ENCODE data around the gene COX17. TPM values are rescaled to one million over a fixed set of nuclear protein-coding genes. Genes with fewer than 3 reads are reported as not detected.

COX17 gene
- total and polyA plus RNA-seq, 9 of the 15 experiments (the other 6 are each of a cell fraction or from before 2014, with no cell fraction given) = 29.1 to 167 (median 60.6) TPM

DNA sequence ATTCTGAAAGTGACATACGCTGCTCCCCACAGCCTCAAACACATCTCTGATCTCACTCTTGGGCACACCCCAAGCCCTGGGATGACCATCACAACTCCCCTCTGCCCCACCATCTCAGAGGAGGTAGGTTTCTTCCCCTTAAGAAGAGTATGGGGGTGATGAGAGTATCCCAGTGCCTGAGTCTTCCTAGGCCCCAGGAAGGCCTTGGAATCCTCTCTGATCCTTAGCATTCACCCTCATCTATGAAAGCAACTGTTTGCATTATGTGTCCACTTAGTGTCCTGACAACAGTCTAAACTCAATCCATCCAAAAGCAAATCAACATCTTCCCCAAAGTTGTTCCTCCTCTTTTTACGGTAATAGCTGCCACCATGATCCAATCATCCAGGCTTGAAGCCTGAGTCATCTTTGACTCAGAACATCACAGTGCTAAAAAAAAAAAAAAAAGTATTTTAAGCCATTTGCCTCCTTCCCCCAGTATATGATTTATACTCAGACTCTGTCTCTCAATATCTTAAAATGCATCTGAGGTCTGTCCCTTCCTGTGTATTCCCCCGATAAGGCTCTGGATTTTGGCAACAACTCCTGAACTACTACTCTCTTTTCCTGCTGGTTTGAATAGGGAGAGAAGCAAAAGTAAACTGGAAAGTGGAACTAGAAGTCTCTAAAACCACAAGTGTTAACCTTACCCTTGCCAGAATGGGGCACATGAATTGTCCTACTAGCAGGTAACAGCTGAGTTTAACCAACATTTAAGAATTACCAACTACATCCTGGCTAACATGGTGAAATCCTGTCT is 39.3 kb downstream of the COX17 start (continued):
- TF ChIP-seq ZNF766 (CRISPR knock-in tag; conservative IDR thresholded peaks at IDR 0.05) (0 out of 2 replicates have a peak, but pooled peaks have one; percentile 26), TAL1 (IDR thresholded peaks at IDR 0.05) (peak; percentile 27), ATF1 (CRISPR knock-in tag; IDR thresholded peaks at IDR 0.05) (no peak), ATF1 (tag; IDR thresholded peaks at IDR 0.05) (no peak), TEAD2 (tag; IDR thresholded peaks at IDR 0.05) (0 out of 2 replicates have a peak, but pooled peaks have one; percentile 11), ZNF318 (IDR thresholded peaks at IDR 0.05; ENCODE audit: borderline replicate concordance in 1 of 2, low read depth in 1 of 2) (peak in 1 of 2 experiments; percentile 66; a peak in 1 of 4 replicates), EP300 (IDR thresholded peaks at IDR 0.05; ENCODE audit: low read length) (peak; percentile 71), ZNF695 (CRISPR knock-in tag; IDR thresholded peaks at IDR 0.05) (no peak)
- TF ChIP-seq, protein P1, sequence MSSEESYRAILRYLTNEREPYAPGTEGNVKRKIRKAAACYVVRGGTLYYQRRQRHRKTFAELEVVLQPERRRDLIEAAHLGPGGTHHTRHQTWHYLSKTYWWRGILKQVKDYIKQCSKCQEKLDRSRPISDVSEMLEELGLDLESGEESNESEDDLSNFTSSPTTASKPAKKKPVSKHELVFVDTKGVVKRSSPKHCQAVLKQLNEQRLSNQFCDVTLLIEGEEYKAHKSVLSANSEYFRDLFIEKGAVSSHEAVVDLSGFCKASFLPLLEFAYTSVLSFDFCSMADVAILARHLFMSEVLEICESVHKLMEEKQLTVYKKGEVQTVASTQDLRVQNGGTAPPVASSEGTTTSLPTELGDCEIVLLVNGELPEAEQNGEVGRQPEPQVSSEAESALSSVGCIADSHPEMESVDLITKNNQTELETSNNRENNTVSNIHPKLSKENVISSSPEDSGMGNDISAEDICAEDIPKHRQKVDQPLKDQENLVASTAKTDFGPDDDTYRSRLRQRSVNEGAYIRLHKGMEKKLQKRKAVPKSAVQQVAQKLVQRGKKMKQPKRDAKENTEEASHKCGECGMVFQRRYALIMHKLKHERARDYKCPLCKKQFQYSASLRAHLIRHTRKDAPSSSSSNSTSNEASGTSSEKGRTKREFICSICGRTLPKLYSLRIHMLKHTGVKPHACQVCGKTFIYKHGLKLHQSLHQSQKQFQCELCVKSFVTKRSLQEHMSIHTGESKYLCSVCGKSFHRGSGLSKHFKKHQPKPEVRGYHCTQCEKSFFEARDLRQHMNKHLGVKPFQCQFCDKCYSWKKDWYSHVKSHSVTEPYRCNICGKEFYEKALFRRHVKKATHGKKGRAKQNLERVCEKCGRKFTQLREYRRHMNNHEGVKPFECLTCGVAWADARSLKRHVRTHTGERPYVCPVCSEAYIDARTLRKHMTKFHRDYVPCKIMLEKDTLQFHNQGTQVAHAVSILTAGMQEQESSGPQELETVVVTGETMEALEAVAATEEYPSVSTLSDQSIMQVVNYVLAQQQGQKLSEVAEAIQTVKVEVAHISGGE (CRISPR knock-in tag; IDR thresholded peaks at IDR 0.05) = peak in 1 of 3 experiments; percentile 32; a peak in 1 of 6 replicates
- TF ChIP-seq, protein P2, sequence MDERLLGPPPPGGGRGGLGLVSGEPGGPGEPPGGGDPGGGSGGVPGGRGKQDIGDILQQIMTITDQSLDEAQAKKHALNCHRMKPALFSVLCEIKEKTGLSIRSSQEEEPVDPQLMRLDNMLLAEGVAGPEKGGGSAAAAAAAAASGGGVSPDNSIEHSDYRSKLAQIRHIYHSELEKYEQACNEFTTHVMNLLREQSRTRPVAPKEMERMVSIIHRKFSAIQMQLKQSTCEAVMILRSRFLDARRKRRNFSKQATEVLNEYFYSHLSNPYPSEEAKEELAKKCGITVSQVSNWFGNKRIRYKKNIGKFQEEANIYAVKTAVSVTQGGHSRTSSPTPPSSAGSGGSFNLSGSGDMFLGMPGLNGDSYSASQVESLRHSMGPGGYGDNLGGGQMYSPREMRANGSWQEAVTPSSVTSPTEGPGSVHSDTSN (CRISPR knock-in tag; IDR thresholded peaks at IDR 0.05; ENCODE audit: low read depth) = no peak
- TF ChIP-seq, protein P2 (tag; conservative IDR thresholded peaks at IDR 0.05; ENCODE audit: low read depth) = peak; percentile 84
